ENCODE data around the gene FAM161B. TPM values are rescaled to one million over a fixed set of nuclear protein-coding genes. Genes with fewer than 3 reads are reported as not detected.

FAM161B gene
- total RNA-seq, 1 experiment from 2014 or later, result 2.8 TPM

DNA sequence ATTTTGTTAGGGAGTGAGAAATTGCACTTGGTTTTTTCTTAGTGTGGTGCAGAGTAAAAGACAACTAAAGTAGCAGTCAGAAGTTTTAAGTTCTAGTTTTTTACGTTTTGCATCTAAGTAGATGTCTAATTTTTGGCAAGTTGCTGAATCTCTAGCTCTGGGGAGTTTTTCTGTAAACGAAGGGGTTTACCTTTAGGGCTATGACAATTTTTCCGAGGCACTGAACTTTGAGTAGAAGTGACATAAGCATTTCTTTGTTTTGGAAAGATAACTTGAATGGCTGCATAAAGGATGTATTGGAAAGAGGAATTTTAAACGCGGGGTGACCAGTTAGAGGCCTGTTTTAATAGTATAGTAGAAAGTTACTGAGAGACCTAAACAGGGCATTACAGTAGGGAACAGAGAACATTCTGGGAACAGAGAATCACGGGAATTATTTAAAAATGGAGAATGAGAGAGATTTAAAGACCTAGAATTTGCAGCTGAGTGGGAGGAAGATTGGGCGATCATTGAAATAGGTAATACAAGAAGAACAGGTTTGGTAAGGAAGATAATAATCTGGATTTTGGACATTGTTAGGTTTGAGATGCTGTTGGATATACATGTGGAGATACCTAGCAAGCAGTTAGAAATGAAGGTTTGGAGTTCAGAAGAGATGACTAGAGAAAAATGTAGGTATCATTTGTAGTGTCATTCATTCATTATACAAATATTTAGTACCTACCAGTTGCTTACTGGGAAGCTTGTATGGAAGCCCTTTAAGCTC is 62.0 kb downstream of the FAM161B start:
- DNase-seq (ENCODE audit: low read depth), result no peak
- in situ Hi-C loops (cut with HindIII; ENCODE audit: low pct_unique_long_range_greater_than_20kb, low sequenced_read_pairs), result no loop called here

DNA sequence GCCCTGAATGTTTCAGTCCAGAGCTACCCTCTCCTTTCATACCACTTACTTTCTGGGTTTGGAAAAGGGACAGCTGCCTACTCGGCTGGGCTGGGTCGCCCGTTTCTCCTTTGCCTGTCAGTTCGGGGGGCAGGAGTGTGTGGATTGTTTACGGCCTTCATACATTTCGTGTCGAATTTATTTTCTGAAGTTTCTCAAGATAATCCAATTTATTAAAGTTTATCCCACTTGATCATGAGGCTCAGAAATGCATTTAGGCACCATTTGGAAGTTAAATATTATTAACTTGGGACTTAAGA is 62.6 kb downstream of the FAM161B start:
- DNase-seq (ENCODE audit: low read depth), result no peak
- in situ Hi-C loops (cut with HindIII; ENCODE audit: low pct_unique_long_range_greater_than_20kb, low sequenced_read_pairs), result no loop called here

DNA sequence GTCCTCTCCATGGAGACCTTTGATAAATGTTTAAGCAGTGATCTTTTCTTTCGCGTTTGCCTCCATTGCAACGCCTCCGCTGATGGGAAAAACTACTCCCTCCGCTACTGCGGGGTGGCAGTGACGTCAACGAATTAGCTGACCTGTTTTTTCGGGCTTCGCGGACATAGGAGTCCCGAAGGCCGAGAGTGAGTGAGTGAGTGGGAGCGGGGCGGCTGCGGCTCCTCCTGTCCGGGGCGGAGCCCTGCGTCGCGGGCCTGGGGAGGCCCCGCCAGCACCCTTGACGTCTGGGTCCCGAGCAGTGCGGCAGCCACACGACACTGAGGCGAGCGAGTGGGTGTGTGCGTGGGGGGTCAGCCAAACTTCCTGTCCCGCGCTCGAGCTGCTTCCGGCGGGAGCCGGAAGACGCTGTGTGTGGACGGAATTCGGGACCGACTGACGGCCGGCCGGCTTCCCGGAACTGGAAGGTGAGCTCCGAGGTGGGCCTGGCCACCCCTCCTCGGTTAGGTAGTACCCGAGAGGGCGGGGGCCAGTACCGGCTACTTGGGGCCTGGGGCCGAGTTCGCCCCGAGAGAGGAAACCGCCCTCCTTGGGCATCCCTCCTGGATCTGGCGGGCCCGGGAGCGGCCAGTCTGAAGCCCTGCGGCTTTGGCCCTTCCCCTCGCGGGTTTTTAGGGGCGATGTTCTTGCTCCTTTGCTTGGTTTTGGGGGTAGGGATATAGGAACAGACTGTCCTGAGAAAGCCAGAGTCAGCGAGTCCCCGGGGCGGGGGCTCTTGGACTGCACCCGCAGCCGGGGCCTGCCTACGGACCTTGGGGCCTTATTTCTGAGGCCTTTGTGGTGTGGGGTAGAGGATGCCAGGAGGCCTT is 63.2 kb downstream of the FAM161B start, which contains the start of gene ZNF410:
Gene ZNF410 (plus strand): TSS at position 411 of the 869 bp plus-strand sequence. CDS start 5,317 bp downstream, outside the sequence.
- peak; percentile 90 for DNase-seq (ENCODE audit: low read depth)
- in situ Hi-C loops (cut with HindIII; ENCODE audit: low pct_unique_long_range_greater_than_20kb, low sequenced_read_pairs), result no loop called here

DNA sequence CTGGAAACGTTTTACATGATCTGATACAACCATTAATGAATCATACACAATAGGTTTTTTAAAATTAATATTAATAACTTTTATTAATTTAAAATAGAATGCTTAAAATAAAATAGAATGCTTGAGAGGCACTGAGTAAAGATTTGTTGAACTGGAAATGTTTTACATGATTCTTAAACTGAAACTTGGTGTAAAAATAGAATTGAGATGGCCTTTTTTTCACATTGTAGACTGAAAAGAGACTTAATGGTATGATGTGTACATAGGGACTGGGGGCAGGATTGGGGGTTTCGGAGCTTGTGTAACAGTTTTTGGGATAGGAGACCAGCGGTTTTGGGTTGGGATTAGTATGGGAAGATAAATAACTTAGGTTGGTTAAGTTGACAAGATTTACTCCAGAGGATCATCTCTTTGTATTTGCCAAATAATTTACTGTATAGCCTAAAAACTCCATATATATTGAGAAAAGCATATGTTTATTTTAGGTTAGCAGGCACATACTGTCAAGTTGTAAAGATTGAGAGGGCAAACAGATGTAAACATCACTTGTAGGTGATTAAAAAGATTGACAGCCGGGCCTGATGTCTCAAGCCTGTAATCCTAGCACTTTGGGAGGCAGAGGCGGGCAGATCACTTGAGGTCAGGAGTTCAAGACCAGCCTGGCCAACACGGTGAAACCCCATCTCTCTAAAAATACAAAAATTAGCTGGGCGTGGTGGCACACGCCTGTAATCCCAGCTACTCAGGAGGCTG is 65.3 kb downstream of the FAM161B start:
- DNase-seq (ENCODE audit: low read depth), result no peak
- in situ Hi-C loops (cut with HindIII; ENCODE audit: low pct_unique_long_range_greater_than_20kb, low sequenced_read_pairs), result no loop called here

Other genes with a start within 250 kb of the FAM161B start
- 41.4 and 45.4 TPM in 2 replicates for gene PNMA1, start 235.7 kb downstream of the FAM161B start, total RNA-seq (2014; rRNA removed; shearing (Covaris generic); ENCODE audit: low replicate concordance)
- 4.4 and 6.5 TPM in 2 replicates for gene PTGR2, start 98.3 kb downstream of the FAM161B start, total RNA-seq (2014; rRNA removed; shearing (Covaris generic); ENCODE audit: low replicate concordance)
- 45.6 and 67.7 TPM in 2 replicates for gene ZNF410, start 63.2 kb downstream of the FAM161B start, total RNA-seq (2014; rRNA removed; shearing (Covaris generic); ENCODE audit: low replicate concordance)
- gene COQ6, start 208 bp upstream of the FAM161B start, total RNA-seq (2014; rRNA removed; shearing (Covaris generic); ENCODE audit: low replicate concordance), result 16.4 and 19.4 TPM in 2 replicates
- 15.0 and 15.2 TPM in 2 replicates for gene ENTPD5, start 69.2 kb upstream of the FAM161B start, total RNA-seq (2014; rRNA removed; shearing (Covaris generic); ENCODE audit: low replicate concordance)
- 0.87 and 1.5 TPM in 2 replicates for gene BBOF1, start 69.3 kb upstream of the FAM161B start, total RNA-seq (2014; rRNA removed; shearing (Covaris generic); ENCODE audit: low replicate concordance)
- 20.0 and 20.1 TPM in 2 replicates for gene ALDH6A1, start 134.4 kb upstream of the FAM161B start, total RNA-seq (2014; rRNA removed; shearing (Covaris generic); ENCODE audit: low replicate concordance)
- 8.6 and 17.6 TPM in 2 replicates for gene LIN52, start 134.9 kb upstream of the FAM161B start, total RNA-seq (2014; rRNA removed; shearing (Covaris generic); ENCODE audit: low replicate concordance)

Data from Caki2 (cell line).